ENCODE data around the gene TMEM150B.

DNA sequence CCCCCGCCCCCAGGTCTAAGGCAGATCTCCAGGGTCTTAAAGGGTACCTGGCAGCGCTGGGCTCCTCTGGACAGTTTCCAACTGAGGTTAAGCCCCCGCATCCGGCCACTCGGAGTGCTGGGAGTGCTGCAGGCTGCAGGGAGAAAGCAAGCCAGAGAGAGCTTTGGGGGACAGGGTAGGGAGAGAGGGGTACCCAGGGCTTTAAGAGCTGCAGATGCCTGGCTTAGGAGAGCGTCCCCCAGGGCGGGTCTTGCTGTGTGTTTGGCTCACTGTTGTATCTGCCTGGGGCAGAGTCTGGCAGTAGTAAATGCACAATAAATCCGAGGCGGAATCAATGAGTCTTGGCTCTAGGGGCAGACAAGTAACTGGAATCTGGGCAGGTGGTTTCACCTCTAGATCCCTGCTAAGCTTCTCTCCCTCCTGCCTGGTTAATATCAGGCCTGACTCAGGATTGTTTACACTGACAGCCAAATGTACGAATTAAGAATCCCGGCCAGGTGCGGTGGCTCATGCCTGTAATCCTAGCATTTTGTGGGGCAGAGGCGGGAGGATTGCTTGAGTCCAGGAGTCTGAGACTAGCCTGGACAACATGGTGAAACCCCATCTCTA, 30.2 kb upstream of the TMEM150B start:
- TF ChIP-seq, protein P1, sequence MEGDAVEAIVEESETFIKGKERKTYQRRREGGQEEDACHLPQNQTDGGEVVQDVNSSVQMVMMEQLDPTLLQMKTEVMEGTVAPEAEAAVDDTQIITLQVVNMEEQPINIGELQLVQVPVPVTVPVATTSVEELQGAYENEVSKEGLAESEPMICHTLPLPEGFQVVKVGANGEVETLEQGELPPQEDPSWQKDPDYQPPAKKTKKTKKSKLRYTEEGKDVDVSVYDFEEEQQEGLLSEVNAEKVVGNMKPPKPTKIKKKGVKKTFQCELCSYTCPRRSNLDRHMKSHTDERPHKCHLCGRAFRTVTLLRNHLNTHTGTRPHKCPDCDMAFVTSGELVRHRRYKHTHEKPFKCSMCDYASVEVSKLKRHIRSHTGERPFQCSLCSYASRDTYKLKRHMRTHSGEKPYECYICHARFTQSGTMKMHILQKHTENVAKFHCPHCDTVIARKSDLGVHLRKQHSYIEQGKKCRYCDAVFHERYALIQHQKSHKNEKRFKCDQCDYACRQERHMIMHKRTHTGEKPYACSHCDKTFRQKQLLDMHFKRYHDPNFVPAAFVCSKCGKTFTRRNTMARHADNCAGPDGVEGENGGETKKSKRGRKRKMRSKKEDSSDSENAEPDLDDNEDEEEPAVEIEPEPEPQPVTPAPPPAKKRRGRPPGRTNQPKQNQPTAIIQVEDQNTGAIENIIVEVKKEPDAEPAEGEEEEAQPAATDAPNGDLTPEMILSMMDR (conservative IDR thresholded peaks at IDR 0.05; ENCODE audit: low read depth in 2 of 2): no peak
- TF ChIP-seq EZH2 (IDR thresholded peaks at IDR 0.05; ENCODE audit: low read depth, unreplicated experiment): no peak
- TF ChIP-seq JUNB (IDR thresholded peaks at IDR 0.05; ENCODE audit: unreplicated experiment): no peak
- TF ChIP-seq ZNF114 (CRISPR knock-in tag; IDR thresholded peaks at IDR 0.05): no peak

Data from GM23338 (cell line).